ENCODE data around the gene ASF1B.

GRCh38 chr19:14110650-14111049, 25.7 kb downstream of the ASF1B start:
- TF ChIP-seq EZH2 (IDR thresholded peaks at IDR 0.05; ENCODE audit: low read depth) (no peak), CTCF (conservative IDR thresholded peaks at IDR 0.05) (no peak)
